ENCODE data around the gene ECE1.

DNA sequence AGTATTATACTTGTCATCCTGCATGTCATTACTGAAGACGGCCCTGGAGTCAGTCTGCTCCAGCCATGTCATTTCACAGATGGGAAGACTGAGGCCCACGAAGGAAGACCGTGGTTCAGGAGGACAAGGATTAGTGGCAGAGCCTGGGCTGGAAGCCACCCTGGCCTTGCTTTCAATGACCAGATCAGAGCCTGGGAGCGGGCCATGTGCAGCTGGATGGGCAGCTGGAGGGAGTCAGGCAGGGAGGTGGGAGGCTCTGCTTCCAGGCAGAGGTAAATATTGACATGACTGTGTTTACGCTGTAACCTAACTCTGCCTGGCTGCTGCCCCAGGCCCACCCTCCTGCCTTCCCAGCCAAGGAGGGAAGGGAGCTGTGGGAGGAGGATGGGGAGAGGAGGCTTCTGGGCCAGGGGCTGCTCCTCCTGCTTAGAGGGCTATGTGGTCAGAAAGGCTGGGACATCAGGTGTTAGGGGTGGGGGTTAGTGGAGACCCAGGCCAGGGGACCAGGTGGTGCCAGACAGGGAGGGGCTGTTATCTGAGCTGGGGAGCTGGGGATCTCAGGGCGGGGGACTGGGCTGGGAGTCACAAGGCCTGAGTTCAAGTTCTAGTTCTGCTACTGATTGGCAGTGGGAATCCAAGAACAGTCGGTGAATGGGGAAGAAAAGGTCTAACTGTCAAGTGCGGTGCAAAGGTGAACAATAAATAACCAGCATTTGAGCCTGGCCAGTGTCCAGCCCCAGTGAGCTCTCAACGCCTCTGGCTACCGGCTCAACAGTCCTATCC is 48.5 kb upstream of the ECE1 start:
- TF ChIP-seq, protein P1, sequence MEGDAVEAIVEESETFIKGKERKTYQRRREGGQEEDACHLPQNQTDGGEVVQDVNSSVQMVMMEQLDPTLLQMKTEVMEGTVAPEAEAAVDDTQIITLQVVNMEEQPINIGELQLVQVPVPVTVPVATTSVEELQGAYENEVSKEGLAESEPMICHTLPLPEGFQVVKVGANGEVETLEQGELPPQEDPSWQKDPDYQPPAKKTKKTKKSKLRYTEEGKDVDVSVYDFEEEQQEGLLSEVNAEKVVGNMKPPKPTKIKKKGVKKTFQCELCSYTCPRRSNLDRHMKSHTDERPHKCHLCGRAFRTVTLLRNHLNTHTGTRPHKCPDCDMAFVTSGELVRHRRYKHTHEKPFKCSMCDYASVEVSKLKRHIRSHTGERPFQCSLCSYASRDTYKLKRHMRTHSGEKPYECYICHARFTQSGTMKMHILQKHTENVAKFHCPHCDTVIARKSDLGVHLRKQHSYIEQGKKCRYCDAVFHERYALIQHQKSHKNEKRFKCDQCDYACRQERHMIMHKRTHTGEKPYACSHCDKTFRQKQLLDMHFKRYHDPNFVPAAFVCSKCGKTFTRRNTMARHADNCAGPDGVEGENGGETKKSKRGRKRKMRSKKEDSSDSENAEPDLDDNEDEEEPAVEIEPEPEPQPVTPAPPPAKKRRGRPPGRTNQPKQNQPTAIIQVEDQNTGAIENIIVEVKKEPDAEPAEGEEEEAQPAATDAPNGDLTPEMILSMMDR (IDR thresholded peaks at IDR 0.05; ENCODE audit: insufficient read depth, low read length, poor library complexity, severe bottlenecking), result no peak
- TF ChIP-seq EZH2phosphoT487 (conservative IDR thresholded peaks at IDR 0.05; ENCODE audit: low read length), result no peak

Data from SU-DHL-6 (cell line).